GM21717 (cell line): ENCODE data around the gene NUDT10.
A peak's percentile ranks its signal among the peaks of the same experiment; 100 is the strongest.
"Not testable (repeated sequence)": the region's sequence is repeated elsewhere in the genome, so short reads cannot be mapped to it uniquely, and the experiment has no call there.

Experiments used
- ATAC-seq: cut with Tn5 transposase; IDR thresholded peaks from one replicate; pipeline ENCODE4 v1.9.1; 2021; ENCODE audit warnings: mild to moderate bottlenecking, moderate library complexity; ENCODE audit not compliant: unreplicated experiment

NUDT10 gene

GRCh38 chrX:51332188-51332942 is at the start of gene NUDT10:
Gene NUDT10 (plus strand): TSS chrX:51332822. CDS start chrX:51332966, 144 bp downstream.
- peak; percentile 43 for ATAC-seq

GRCh38 chrX:51292421-51292820 is 40.2 kb upstream of the NUDT10 start:
- ATAC-seq = no peak

GRCh38 chrX:51296138-51296537 is 36.5 kb upstream of the NUDT10 start:
- ATAC-seq = no peak

GRCh38 chrX:51316271-51316670 is 16.4 kb upstream of the NUDT10 start:
- no peak for ATAC-seq

GRCh38 chrX:51332943-51333785 is 542 bp downstream of the NUDT10 start:
- ATAC-seq = not testable (repeated sequence)

- ATAC-seq = no peak
These were observed 1.7 kb downstream of the NUDT10 start for GRCh38 chrX:51334276-51334675.

GRCh38 chrX:51336584-51336983 is 4.0 kb downstream of the NUDT10 start:
- ATAC-seq = peak; percentile 73

GRCh38 chrX:51361251-51361650 is 28.6 kb downstream of the NUDT10 start:
- no peak for ATAC-seq

- no peak for ATAC-seq
These were observed 44.0 kb downstream of the NUDT10 start for GRCh38 chrX:51376672-51377071.
